Kidney (tissue), 22 donors: ENCODE results near the gene NFATC4. TPM values are rescaled to one million over a fixed set of nuclear protein-coding genes. Genes with fewer than 3 reads are reported as not detected.
A peak's percentile ranks its signal among the peaks of the same experiment; 100 is the strongest.

Experiments used
- DNase-seq, 5 donors: peaks; one replicate each; pipeline ENCODE4 v3.0.0-alpha.2; 2013 to 2020
- FAIRE-seq: peaks from 2 replicates; lab custom pipeline; 2012; peaks lifted over from hg19 to GRCh38; lab: Jason Lieb, UNC
- H3K27ac ChIP-seq, 2 donors: one replicate each; pipeline ENCODE4 v1.7.0; 2013; ENCODE audit warnings: low read depth in 2 of 2, low read length in 2 of 2, inconsistent platforms in 1 of 2
- H3K27me3 ChIP-seq: one replicate; pipeline ENCODE4 v1.7.1; 2013; ENCODE audit warnings: low read length, inconsistent platforms; ENCODE audit not compliant: control insufficient read depth, insufficient read depth
- H3K36me3 ChIP-seq, 3 donors: one replicate each; pipeline versions ENCODE4 v1.7.0 to v1.7.1; 2013; ENCODE audit warnings: low read length in 3 of 3, control low read depth in 1 of 3, inconsistent platforms in 1 of 3; ENCODE audit not compliant: insufficient read depth in 3 of 3, control insufficient read depth in 2 of 3
- H3K4me1 ChIP-seq, 3 donors: one replicate each; pipeline versions ENCODE4 v1.7.0 to v1.7.1; 2013; ENCODE audit warnings: low read length in 3 of 3, inconsistent platforms in 1 of 3, low read depth in 1 of 3; ENCODE audit not compliant: control insufficient read depth in 2 of 3, insufficient read depth in 2 of 3
- H3K4me3 ChIP-seq, 3 donors: one replicate each; pipeline versions ENCODE4 v1.7.0 to v1.8.1; 2013; ENCODE audit warnings: low read length in 3 of 3, control low read depth in 1 of 3, inconsistent platforms in 1 of 3
- H3K9ac ChIP-seq, 3 donors: one replicate each; pipeline versions ENCODE4 v1.7.0 to v1.7.1; 2013; ENCODE audit warnings: low read length in 3 of 3, control low read depth in 1 of 3, inconsistent platforms in 1 of 3
- H3K9me3 ChIP-seq, 3 donors: one replicate each; pipeline versions ENCODE4 v1.7.0 to v1.7.1; 2013; ENCODE audit warnings: low read length in 3 of 3, control low read depth in 1 of 3, inconsistent platforms in 1 of 3; ENCODE audit not compliant: control insufficient read depth in 2 of 3, insufficient read depth in 1 of 3
- intact Hi-C: fragments of 100-400 bp; cut with DNase I; formaldehyde crosslinking; loops from one replicate; pipeline ENCODE4 v1.11.1; 2022
- long read RNA-seq, 10 donors: library from polyadenylated mRNA in 1 of 10; unstranded in 1 of 10; transcript quantifications; one replicate each; pipeline ENCODE4 v2.0.0 and lab custom pipeline, GENCODE V29; 2021 to 2026
- polyA plus RNA-seq: library from polyadenylated mRNA; stranded (reverse); fragments of 350-450 nt; fragmentation: Illumina TruSeq; extraction: RNeasy Lipid Tissue Mini Kit (QIAGEN cat#74804); gene quantifications from one replicate; pipeline ENCODE4 v1.2.3, GENCODE V29; 2014; ENCODE audit warnings: low read depth, low replicate concordance; ENCODE audit not compliant: insufficient read depth
- total RNA-seq: library from RNA; stranded (reverse); fragmentation: NEBNext Ultra II Directional; extraction: Animal tissue kit (Norgen Biotek cat#: 25700); gene quantifications from one replicate; pipeline ENCODE4 v1.2.1, GENCODE V29; 2021
- TF ChIP-seq, protein P1 (sequence below): IDR thresholded peaks from 3 replicates; pipeline ENCODE4 v1.5.1; 2012; ENCODE audit warnings: mild to moderate bottlenecking, moderate library complexity, borderline replicate concordance; ENCODE audit not compliant: insufficient read depth; ENCODE audit errors: extremely low read depth
- donor health status: control.
- donor health status: control.
- donor health status: control.
- donor health status: control.
- donor health status: control.
- donor health status: DM: yes; HTN: yes; CAD: no.
- donor health status: Normal renal cell carcinoma (clear cell type).

NFATC4 gene
- total RNA-seq (45.3 TPM), polyA plus RNA-seq (38.9 TPM)
- long read RNA-seq, donor 1, full-length matches to known transcripts = 5 of 5 reads
- long read RNA-seq, donor 1, partial matches to known transcripts = 0 of 5 reads
- long read RNA-seq, donor 1, other reads (novel, unspliced or antisense) = 0 of 5 reads
- long read RNA-seq, donor 2, full-length matches to known transcripts = 4 of 14 reads
- long read RNA-seq, donor 2, partial matches to known transcripts = 10 of 14 reads
- long read RNA-seq, donor 2, other reads (novel, unspliced or antisense) = 0 of 14 reads
- long read RNA-seq, donor 3, full-length matches to known transcripts = 5 of 12 reads
- long read RNA-seq, donor 3, partial matches to known transcripts = 7 of 12 reads
- long read RNA-seq, donor 3, other reads (novel, unspliced or antisense) = 0 of 12 reads
- long read RNA-seq, donor 4, full-length matches to known transcripts = 3 of 9 reads
- long read RNA-seq, donor 4, partial matches to known transcripts = 6 of 9 reads
- long read RNA-seq, donor 4, other reads (novel, unspliced or antisense) = 0 of 9 reads
- long read RNA-seq, donor 5 = 0 reads
- long read RNA-seq, donor 6, full-length matches to known transcripts = 9 of 20 reads
- long read RNA-seq, donor 6, partial matches to known transcripts = 11 of 20 reads
- long read RNA-seq, donor 6, other reads (novel, unspliced or antisense) = 0 of 20 reads
- long read RNA-seq, donor 7, full-length matches to known transcripts = 3 of 15 reads
- long read RNA-seq, donor 7, partial matches to known transcripts = 8 of 15 reads
- long read RNA-seq, donor 7, other reads (novel, unspliced or antisense) = 4 of 15 reads
- long read RNA-seq, donor 8, full-length matches to known transcripts = 6 of 40 reads
- long read RNA-seq, donor 8, partial matches to known transcripts = 34 of 40 reads
- long read RNA-seq, donor 8, other reads (novel, unspliced or antisense) = 0 of 40 reads
- long read RNA-seq, donor 9, full-length matches to known transcripts = 4 of 4 reads
- long read RNA-seq, donor 9, partial matches to known transcripts = 0 of 4 reads
- long read RNA-seq, donor 9, other reads (novel, unspliced or antisense) = 0 of 4 reads
- long read RNA-seq, donor 10, full-length matches to known transcripts = 11 of 17 reads
- long read RNA-seq, donor 10, partial matches to known transcripts = 6 of 17 reads
- long read RNA-seq, donor 10, other reads (novel, unspliced or antisense) = 0 of 17 reads

DNA sequence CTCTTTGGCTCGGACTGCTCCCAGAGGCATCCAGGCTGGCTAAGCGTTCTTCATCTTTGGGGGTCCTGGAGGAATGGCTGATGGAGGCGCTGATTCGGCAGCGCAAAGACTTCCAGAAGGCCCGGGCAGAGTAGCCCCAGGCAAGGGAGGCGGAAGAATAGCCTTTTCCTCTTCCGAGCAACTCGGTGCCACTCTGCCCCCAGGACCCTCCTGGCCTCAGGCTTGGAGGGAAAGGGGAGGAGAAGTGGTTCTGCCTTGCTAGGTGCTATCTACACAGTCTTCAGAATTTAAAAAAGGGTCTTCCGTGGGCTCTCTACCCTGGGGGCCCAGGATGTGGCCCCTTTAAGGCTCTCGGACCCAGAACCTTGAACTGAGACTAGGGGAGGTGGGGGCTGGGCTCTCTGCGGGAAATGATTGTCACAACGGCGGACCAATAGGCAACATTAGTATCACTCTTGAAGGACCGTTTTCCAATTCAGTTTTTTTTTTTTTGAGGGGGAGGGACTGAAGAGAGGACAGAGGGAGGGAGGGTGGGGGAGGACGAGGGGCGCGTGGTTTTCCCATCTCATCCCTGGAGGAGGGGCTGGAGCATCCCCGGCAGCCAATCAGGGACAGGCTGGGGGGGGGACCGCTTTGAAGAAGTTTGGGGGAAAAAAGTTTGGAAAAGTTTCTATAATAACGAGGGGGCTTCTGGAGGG lies at the start of gene NFATC4:
NFATC4 (plus strand) TSS at position 671 of the 698 bp plus-strand sequence. CDS start 157 bp downstream, outside the sequence.
- H3K27me3 ChIP-seq = no peaks in the 10 kb centered on the region
- intact Hi-C loops = no loop called here
- H3K4me1 ChIP-seq = peaks cover 3 to 12% (median 5%) of the 10 kb centered on the region in 3 donors
- no peaks in the 10 kb centered on the region for H3K36me3 ChIP-seq
- DNase-seq (peak; percentile 92 to 97 (median 94)), FAIRE-seq (no peak)
- peak within 1 kb of the TSS; percentile 51 to 82 (median 54) for H3K9ac ChIP-seq
- H3K9me3 ChIP-seq = no peaks in the 10 kb centered on the region
- TF ChIP-seq, protein P1, sequence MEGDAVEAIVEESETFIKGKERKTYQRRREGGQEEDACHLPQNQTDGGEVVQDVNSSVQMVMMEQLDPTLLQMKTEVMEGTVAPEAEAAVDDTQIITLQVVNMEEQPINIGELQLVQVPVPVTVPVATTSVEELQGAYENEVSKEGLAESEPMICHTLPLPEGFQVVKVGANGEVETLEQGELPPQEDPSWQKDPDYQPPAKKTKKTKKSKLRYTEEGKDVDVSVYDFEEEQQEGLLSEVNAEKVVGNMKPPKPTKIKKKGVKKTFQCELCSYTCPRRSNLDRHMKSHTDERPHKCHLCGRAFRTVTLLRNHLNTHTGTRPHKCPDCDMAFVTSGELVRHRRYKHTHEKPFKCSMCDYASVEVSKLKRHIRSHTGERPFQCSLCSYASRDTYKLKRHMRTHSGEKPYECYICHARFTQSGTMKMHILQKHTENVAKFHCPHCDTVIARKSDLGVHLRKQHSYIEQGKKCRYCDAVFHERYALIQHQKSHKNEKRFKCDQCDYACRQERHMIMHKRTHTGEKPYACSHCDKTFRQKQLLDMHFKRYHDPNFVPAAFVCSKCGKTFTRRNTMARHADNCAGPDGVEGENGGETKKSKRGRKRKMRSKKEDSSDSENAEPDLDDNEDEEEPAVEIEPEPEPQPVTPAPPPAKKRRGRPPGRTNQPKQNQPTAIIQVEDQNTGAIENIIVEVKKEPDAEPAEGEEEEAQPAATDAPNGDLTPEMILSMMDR = no peak
- H3K4me3 ChIP-seq = peak within 1 kb of the TSS; percentile 57 to 72 (median 71)
- peak within 1 kb of the TSS; percentile 92 to 93 for H3K27ac ChIP-seq

DNA sequence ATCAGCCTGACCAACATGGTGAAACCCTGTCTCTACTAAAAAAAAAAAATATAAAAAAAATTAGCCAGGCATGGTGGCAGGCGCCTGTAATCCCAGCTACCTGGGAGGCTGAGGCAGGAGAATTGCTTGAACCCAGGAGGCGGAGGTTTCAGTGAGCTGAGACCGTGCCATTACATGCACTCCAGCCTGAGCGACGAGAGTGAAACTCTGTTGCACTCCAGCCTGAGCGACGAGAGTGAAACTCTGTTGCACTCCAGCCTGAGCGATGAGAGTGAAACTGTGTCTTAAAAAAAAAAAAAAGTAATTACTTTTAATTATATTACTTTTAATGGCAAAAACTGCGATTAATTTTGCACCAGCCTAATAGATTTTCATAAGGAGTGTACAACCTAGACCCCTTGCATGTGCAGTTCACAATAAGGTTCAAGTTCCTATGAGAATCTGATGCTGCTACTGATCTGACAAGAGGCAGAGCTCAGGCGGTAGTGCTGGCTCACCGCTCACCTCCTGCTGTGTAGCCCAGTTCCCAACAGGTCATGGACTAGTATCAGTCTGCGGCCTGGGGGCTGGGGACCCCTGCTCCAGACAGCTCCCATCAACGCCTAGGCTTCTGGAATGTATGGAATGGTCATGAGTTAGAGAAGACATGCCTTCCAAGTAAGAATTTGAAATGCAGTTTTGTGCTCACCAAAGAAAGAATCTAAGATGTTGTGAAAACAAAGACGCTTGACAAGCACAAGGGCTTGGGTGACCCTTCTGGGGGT lies 46.6 kb upstream of the NFATC4 start:
- no peak overlapping the region for H3K27ac ChIP-seq
- no peaks in the 10 kb centered on the region for H3K36me3 ChIP-seq
- peaks cover 5% of the 10 kb centered on the region for H3K27me3 ChIP-seq
- H3K4me1 ChIP-seq = peaks cover 0 to under 1% (median 0%) of the 10 kb centered on the region in 3 donors
- FAIRE-seq (no peak), DNase-seq (no peak)
- no peak overlapping the region for H3K4me3 ChIP-seq
- no peak overlapping the region for H3K9ac ChIP-seq
- intact Hi-C loops = no loop called here
- no peaks in the 10 kb centered on the region for H3K9me3 ChIP-seq
- TF ChIP-seq, protein P1 = no peak

DNA sequence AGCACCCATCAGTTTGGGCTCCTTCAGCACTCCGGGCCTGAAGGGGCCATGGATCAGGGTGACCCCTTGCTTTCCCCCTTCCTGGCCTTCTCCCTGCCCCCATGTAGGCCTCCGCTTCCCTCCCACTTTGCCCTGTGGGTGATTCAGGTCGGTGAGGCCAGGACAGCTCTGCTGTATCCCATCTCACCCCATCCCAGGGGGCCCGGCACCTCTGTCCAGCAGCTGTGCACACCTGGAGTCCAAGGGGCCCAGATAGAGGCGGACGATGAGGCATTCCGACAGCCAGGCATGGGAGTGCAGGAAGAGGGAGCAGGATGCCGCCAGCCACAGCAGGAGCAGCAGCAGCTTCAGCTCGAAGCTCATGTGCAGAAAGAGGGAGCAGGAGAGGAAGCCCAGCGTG lies 45.3 kb upstream of the NFATC4 start:
- intact Hi-C loops = no loop called here
- peaks cover under 1% of the 10 kb centered on the region for H3K27me3 ChIP-seq
- TF ChIP-seq, protein P1 = no peak
- FAIRE-seq (no peak), DNase-seq (peak in 3 of 5 donors; percentile 23 to 66 (median 33))
- H3K36me3 ChIP-seq = no peaks in the 10 kb centered on the region
- no peaks in the 10 kb centered on the region for H3K9me3 ChIP-seq
- no peaks in the 10 kb centered on the region for H3K4me1 ChIP-seq
- H3K27ac ChIP-seq = no peak overlapping the region
- no peak overlapping the region for H3K4me3 ChIP-seq
- H3K9ac ChIP-seq = no peak overlapping the region
